Erythroblast (primary cell): Measurements from ENCODE around the gene RIMBP2.
"Not testable (repeated sequence)": the region's sequence is repeated elsewhere in the genome, so short reads cannot be mapped to it uniquely, and the experiment has no call there.

Experiments
- DNase-seq, 2 experiments: peaks; one replicate each; lab custom pipeline; 2025; lab: John Stamatoyannopoulos, UW
- GATA1 ChIP-seq: IDR thresholded peaks from 2 replicates; pipeline ENCODE4 v1.6.1; 2011; ENCODE audit warnings: low read depth, mild to moderate bottlenecking, control low read depth, low read length, moderate library complexity
- POLR2A ChIP-seq: IDR thresholded peaks from 2 replicates; pipeline ENCODE4 v1.6.1; 2011; ENCODE audit warnings: mild to moderate bottlenecking, low read length

The RIMBP2 gene

DNA sequence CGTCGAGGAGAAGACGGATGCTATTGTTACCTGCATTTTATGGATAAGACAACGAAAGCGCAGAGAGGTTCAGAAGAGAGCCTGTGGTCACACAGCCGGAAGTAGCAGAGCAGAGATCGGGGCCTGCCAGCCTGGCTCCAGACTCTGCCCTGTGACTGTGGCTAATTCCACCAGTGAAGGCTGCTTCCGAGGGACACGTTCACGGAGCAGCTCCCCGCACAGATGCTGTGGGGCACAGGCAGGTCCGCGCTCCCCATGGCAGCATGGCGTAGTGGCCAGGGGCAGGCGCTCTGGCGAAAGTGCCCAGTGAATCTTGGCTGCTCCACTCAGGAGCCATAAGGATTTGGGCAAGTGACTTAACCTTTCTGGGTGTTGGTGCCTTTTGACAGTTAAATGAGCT is 9.8 kb downstream of the RIMBP2 start:
- DNase-seq = no peak
- TF ChIP-seq POLR2A = no peak
- TF ChIP-seq GATA1 = no peak

GRCh38 chr12:130705178-130705822 is 10.8 kb downstream of the RIMBP2 start:
- TF ChIP-seq POLR2A (no peak), GATA1 (no peak)
- no peak for DNase-seq

DNA sequence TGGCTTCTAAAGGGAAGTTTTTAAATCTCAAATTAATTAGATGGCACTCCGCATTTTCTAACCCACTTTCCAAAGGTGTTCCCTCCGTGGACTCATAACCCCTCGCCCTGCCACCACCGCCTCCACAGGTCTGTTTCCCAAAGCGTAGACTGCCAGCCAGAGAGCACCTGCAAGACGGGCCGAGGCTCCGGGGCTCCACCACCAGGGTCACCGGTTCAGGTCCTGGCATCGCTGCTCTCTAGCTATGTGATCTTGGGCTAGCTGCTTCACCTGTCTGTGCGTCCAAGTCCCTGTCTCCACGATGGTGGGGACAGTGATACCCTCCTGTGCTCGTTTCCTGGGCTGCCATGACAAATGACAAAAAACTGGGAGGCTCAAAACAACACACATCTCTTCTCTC is 11.5 kb downstream of the RIMBP2 start:
- no peak for TF ChIP-seq POLR2A
- no peak for TF ChIP-seq GATA1
- DNase-seq = no peak

GRCh38 chr12:130703733-130704375 is 12.2 kb downstream of the RIMBP2 start:
- no peak for DNase-seq
- TF ChIP-seq POLR2A (no peak), GATA1 (no peak)

DNA sequence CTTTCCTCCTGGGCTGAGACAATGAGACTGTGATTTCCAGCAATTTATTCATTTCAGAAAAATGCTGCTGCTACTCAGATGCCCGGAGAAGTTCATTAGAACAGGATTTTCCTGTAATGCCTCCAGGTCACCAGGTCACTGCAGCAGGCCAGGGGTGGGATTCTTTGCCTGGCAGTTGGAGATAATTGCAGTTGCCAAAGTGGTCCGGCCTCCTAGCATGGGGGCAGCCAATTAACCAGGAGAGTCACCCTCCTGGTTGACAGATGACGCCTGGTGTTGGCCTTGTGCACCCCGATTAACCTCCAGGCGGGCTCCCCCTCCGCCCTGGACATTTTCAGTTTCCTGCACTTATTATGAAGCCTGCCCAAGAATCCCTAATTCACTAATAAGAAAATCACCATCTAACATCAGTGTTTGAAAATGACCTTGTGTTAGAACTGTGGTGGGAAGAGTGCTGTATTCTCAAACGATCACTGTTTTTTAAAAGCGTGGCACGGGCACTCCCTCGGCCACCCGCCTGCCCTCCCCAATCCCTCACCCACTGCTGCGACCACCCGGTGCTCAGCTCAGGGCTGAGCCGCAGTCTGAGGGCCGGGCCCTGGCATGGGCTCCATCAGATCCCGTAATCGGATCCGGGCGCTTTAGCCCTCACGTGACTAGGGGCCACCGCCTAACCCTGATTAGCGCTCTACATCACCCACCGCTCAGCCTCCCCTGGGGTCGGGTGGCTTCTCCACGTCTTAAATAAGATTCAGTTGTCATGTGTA is 12.9 kb downstream of the RIMBP2 start:
- TF ChIP-seq POLR2A = no peak
- no peak for TF ChIP-seq GATA1
- DNase-seq = no peak

- no peak for DNase-seq
- TF ChIP-seq GATA1 (no peak), POLR2A (no peak)
These were observed 14.7 kb downstream of the RIMBP2 start for GRCh38 chr12:130701402-130701744.

DNA sequence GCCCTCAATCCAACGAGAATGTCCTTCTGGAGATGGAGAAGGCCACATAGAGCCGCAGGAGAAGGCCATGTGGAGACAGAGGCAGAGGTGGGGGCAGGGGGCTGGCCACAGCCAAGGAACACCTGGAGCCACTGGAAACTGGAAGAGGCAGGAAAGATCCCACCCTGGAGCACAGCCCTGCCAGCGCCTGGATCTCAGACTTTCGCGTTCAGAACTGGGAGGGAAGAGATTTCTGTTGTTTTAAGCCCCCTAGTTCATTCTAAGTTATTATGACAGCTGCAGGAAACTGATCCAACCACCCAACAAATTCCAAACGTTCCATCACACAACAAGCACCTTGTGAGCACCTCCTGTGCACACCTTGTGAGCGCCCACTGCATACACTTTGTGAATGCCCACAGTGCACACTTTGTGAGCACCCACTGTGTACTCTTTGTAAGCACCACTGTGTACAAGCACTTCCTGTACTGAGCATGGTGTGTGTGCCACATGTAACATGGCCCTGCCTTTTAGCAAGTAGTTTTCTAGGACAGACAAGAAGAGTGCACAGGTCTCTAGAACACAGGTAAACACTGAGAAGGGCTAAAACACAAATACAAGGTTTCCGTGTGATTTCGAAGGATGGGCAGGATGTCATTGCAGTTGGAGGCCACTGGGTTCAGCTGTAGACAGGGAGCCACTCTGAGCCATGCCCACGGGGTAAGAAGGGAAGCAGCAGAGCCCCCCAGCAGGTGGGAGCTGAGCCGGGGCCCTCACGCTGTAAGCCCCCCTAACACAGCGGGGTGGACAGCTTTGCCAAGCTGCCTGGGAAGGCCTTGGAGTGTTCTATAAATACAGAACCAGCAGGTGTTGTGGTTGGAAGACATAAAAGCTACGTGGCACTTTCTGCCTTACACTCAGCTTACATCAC is 15.4 kb downstream of the RIMBP2 start:
- TF ChIP-seq POLR2A = no peak
- TF ChIP-seq GATA1 = no peak
- no peak for DNase-seq

DNA sequence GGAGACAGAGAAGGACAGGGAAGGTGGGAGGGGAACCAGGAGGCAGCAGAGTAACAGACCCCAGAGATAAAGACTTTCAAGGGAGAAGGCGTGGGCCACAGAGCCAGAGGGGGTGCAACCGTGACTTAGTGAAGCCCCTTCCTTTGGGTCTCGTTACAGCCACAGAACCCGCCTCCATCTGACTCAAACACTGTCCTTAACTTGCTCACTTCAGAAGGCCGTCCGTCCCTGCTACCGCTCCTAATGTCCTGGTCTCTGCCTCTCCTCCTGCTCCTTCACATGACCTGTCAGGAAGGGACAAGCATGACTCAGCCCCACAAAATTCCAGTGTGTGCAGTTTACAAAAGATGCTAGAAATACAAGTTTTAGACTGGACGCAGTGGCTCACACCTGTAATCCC is 18.0 kb downstream of the RIMBP2 start:
- no peak for DNase-seq
- TF ChIP-seq POLR2A (no peak), GATA1 (no peak)

DNA sequence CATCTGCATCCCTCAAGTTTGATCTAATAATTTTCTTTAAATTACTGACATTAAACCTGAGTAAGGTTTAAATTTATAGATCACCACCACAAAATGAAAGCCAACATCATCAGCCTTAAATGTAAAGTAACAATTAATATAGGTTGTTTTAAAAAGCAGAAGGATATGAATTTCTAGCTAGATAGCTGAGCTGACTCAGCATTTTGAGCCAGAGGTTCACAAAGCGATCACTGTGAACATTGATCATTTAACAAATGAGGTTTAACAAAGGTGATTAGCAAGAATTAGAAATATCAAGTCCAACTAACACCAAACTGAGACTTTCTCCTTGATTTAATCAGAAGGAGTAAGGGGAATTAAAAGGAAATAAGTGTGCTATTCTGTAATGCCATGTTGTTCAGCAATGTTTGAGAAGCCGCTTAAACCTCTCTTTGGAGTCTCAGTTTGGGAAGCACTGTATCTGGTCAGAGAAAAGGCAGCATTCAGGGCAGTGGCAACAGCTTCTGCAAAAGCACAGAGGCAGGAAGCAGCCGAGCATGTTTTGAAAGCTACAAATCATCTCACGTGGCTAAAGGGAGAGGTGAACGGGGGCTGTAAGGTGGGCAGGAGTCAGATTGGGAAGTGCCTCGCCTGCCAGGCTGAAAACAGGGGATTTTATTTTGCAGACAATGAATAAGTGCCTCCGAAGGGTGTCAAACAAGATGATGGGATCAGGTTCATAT is 19.6 kb downstream of the RIMBP2 start:
- TF ChIP-seq POLR2A (no peak), GATA1 (no peak)
- no peak for DNase-seq

- DNase-seq = no peak
- no peak for TF ChIP-seq POLR2A
- TF ChIP-seq GATA1 = no peak
These were observed 21.0 kb downstream of the RIMBP2 start for GRCh38 chr12:130695061-130695460.

DNA sequence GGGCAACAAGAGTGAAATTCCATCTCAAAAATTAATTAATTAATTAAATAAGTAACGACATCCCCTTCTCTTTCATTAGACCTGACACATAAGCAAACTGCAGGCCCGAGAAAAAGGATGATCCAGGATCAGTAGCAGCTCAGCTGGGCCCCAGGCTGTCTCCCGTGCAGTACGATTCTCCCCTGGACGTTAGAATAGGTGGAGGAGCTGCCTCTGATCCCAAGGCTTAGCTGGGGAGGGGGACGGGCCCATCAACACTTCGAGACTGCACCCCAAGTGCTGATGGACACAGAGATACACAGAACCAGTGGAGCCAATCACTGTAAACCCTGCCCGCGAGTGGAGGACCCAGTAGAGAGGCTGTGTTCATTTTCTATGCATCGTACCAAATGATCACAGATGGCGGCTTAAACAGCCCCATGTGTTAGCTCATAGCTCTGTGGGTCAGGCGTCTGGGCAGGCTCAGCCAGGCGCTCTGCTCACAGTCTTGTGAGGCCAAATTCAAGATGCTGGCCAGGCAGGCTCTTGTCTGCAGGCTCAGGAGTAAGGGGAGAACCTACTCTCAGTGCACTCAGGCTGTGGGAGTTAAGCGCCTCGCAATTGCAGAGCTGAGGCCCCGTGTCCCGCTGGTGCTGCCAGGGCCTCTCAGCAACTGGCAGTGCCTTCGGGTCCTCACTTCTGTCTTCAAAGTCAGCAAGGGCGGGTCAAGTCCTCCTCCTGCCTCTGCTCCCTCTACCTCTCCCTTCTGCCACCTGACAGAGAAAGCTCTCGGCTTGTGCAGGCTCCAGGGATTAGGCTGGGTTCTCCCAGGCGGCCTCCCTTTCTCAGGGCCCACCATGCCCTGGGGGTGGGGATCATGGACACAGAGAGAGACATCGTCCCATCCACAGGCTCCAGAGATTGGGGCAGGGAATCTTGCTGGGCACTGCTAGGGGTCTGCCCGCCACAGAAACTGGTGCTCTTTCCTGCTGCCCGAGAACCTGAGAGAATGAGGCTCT is 26.4 kb downstream of the RIMBP2 start:
- no peak for TF ChIP-seq GATA1
- no peak for TF ChIP-seq POLR2A
- no peak for DNase-seq

GRCh38 chr12:130688999-130689398 is 27.1 kb downstream of the RIMBP2 start:
- not testable (repeated sequence) for DNase-seq
